A549 (cell line): ENCODE results near the gene RPL5.

Source experiments
- BHLHE40 ChIP-seq: IDR thresholded peaks from 2 replicates; pipeline ENCODE4 v1.6.1; 2012; ENCODE audit warnings: low read depth, low read length, inconsistent platforms
- CTCF ChIP-seq: fragments of >200 bp; sonication (Bioruptor Twin); formaldehyde crosslinking; IDR thresholded peaks from 3 replicates; pipeline ENCODE4 v1.5.1; 2016
- HOXA7 ChIP-seq: fragments of 250-450 bp; sonication (Bioruptor Pico); IDR thresholded peaks from 2 replicates; pipeline ENCODE4 v1.5.0; 2020; ENCODE audit warnings: mild to moderate bottlenecking, moderate library complexity
- POLR2A ChIP-seq: IDR thresholded peaks from 2 replicates; pipeline ENCODE4 v1.6.1; 2012; ENCODE audit warnings: mild to moderate bottlenecking, low read length
- POLR2AphosphoS2 ChIP-seq: conservative IDR thresholded peaks from 2 replicates; pipeline ENCODE4 v1.6.1; 2012; ENCODE audit warnings: low read length, improper control_type of control experiment, inconsistent platforms
- RAD21 ChIP-seq, 2 experiments: fragments of >200 bp in 1 of 2; sonication (Bioruptor Twin) in 1 of 2; formaldehyde crosslinking in 1 of 2; IDR thresholded peaks in 1 of 2; conservative IDR thresholded peaks in 1 of 2; 2 replicates in 1 of 2; 3 replicates in 1 of 2; pipeline ENCODE4 v1.6.1; 2012 to 2018; ENCODE audit warnings: inconsistent platforms in 1 of 2
- RCOR1 ChIP-seq: fragments of 150-350 bp; IDR thresholded peaks from 2 replicates; pipeline ENCODE4 v1.6.1; 2014; ENCODE audit warnings: antibody characterized with exemption, low read length, low read depth
- SMC3 ChIP-seq: fragments of >200 bp; sonication (Bioruptor Twin); formaldehyde crosslinking; IDR thresholded peaks from 3 replicates; pipeline ENCODE4 v1.6.1; 2018; ENCODE audit warnings: inconsistent platforms
- USF2 ChIP-seq: fragments of 450-650 bp; IDR thresholded peaks from 2 replicates; pipeline ENCODE4 v1.6.1; 2014; ENCODE audit warnings: antibody characterized with exemption
- ZC3H11A ChIP-seq: fragments of 450-650 bp; IDR thresholded peaks from 2 replicates; pipeline ENCODE4 v1.6.1; 2014; ENCODE audit warnings: antibody characterized with exemption, mild to moderate bottlenecking
- TF ChIP-seq, protein P1 (sequence below): fragments of >200 bp; sonication (Bioruptor Twin); formaldehyde crosslinking; IDR thresholded peaks from 2 replicates; pipeline ENCODE4 v1.6.1; 2016

DNA sequence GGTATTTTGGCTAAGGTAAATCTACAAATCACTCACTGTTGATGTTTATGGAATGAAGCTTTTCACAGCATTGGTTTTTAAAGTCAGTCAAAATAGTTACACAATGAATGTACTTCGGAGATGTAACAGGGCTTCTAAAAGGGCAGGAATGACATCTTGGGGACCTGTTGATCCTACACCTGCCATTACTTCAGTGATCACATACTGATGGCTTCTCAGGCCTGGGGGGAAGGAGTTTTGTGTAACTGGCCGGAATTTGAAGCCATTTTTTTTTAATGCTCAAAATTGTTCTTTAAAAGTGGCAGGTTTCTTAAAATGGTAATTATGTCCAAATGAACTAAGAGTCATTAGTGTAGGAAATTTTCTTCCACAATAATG is 11.2 kb downstream of the RPL5 start:
- TF ChIP-seq CTCF (no peak), RCOR1 (no peak), POLR2A (no peak), POLR2AphosphoS2 (no peak), RAD21 (conservative IDR thresholded peaks at IDR 0.05 in 1 of 2, IDR thresholded peaks at IDR 0.05 in 1 of 2) (no peak), ZC3H11A (no peak), SMC3 (no peak), HOXA7 (CRISPR knock-in tag) (no peak), BHLHE40 (no peak), USF2 (no peak)
- TF ChIP-seq, protein P1, sequence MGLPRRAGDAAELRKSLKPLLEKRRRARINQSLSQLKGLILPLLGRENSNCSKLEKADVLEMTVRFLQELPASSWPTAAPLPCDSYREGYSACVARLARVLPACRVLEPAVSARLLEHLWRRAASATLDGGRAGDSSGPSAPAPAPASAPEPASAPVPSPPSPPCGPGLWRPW: no peak
